SU-DHL-6 (cell line): ENCODE measurements around the gene RCAN2.

Experiments used
- CTCF ChIP-seq: fragments of 200-600 bp; sonication (generic); IDR thresholded peaks from one replicate; pipeline ENCODE4 v1.5.1; 2017; ENCODE audit warnings: antibody characterized with exemption, mild to moderate bottlenecking, low read length, moderate library complexity; ENCODE audit not compliant: insufficient read depth, poor library complexity, severe bottlenecking
- EZH2phosphoT487 ChIP-seq: fragments of 200-600 bp; sonication (generic), shearing (Covaris generic); conservative IDR thresholded peaks from 2 replicates; pipeline ENCODE4 v1.6.1; 2018; ENCODE audit warnings: mild to moderate bottlenecking, antibody characterized with exemption, low read length, moderate library complexity, mixed read lengths

GRCh38 chr6:46190889-46191288 is 300.4 kb downstream of the RCAN2 start:
- no peak for TF ChIP-seq CTCF
- TF ChIP-seq EZH2phosphoT487: no peak
